Keratinocyte (primary cell): Measurements from ENCODE around the gene FAM3A.

Source experiments
- EZH2 ChIP-seq: IDR thresholded peaks from one replicate; pipeline ENCODE4 v1.6.1; 2012; ENCODE audit warnings: inconsistent platforms, mild to moderate bottlenecking, low read length, moderate library complexity
- TF ChIP-seq, protein P1 (sequence below), 3 experiments: IDR thresholded peaks in 1 of 3; conservative IDR thresholded peaks in 1 of 3; optimal IDR thresholded peaks in 1 of 3; 2 replicates in 2 of 3; 3 replicates in 1 of 3; pipeline versions ENCODE3 to v1.5.1; 2011; ENCODE audit warnings: low read length in 3 of 3, mild to moderate bottlenecking in 3 of 3, moderate library complexity in 2 of 3, control low read depth in 1 of 3, inconsistent platforms in 1 of 3; ENCODE audit not compliant: insufficient read depth in 2 of 3; ENCODE audit errors: extremely low read depth in 1 of 3

DNA sequence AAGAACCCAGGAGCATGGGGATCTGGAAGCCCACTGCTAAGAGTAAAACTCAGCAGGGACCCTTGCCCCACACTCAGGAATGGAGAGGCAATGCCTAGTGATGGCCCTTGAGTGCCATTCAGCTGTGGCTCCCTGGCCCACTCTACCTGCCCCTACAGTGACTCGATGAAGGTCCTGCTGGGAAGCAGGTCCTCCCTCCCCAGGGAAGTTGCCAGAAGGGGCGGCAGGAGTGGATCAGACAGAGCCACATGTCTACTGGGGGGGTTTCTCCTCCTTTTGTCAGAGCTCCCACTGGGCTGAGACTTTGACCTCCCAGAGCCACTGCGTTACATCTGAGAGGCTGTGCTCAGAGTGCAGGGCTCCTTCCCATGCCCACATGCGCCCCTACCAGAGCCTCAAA lies 26.9 kb downstream of the FAM3A start:
- TF ChIP-seq, protein P1, sequence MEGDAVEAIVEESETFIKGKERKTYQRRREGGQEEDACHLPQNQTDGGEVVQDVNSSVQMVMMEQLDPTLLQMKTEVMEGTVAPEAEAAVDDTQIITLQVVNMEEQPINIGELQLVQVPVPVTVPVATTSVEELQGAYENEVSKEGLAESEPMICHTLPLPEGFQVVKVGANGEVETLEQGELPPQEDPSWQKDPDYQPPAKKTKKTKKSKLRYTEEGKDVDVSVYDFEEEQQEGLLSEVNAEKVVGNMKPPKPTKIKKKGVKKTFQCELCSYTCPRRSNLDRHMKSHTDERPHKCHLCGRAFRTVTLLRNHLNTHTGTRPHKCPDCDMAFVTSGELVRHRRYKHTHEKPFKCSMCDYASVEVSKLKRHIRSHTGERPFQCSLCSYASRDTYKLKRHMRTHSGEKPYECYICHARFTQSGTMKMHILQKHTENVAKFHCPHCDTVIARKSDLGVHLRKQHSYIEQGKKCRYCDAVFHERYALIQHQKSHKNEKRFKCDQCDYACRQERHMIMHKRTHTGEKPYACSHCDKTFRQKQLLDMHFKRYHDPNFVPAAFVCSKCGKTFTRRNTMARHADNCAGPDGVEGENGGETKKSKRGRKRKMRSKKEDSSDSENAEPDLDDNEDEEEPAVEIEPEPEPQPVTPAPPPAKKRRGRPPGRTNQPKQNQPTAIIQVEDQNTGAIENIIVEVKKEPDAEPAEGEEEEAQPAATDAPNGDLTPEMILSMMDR (optimal IDR thresholded peaks at IDR 0.05 in 1 of 3, IDR thresholded peaks at IDR 0.05 in 1 of 3, conservative IDR thresholded peaks at IDR 0.05 in 1 of 3; ENCODE audit: extremely low read depth in 1 of 3, insufficient read depth in 2 of 3, low read length in 3 of 3): no peak
- no peak for TF ChIP-seq EZH2
